ENCODE measurements around the gene EIF5B. TPM values are rescaled to one million over a fixed set of nuclear protein-coding genes. Genes with fewer than 3 reads are reported as not detected.
"Not testable (repeated sequence)": the region's sequence is repeated elsewhere in the genome, so short reads cannot be mapped to it uniquely, and the experiment has no call there.

EIF5B gene
- total and polyA plus RNA-seq, 7 donors, result 15.0 to 44.3 (median 32.7) TPM

DNA sequence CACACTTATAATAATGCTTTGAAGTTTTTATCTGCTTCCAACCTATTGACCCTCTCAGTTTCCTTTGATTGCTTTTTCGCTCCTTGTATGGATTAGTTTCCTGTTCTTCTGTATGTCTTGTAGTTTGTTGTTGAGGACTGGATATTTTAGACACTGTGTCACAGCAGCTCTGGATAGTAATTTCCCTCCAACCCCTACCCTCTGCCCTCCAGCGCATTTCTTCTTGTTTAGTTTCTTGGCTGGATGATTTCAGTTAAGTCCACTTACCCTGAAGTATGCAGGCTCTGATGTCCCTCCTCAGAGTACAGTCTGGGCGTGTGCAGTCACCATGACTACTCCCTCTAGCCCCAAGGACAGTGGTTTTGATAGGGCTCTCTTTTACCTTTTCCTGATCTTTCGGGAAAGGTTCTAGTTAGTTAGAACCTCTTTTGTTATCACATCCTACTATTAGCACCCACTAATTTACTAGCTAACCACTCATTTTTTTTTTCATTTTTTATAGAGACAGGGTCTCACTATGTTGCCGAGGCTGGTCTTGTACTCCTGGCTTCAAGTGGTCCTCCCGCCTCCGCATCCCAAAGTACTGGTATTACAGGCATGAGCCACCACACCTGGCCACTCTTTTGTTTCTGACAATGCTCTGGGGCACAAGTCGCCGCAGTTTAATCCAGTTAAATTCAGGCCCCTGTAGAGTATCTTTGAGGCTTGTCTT, 19.9 kb upstream of the EIF5B start:
- 98% methylated on average over 9 of the region's 9 CpGs for WGBS, 2 donors
- no peak for TF ChIP-seq EP300 (IDR thresholded peaks at IDR 0.05)
- TF ChIP-seq POLR2AphosphoS5 (IDR thresholded peaks at IDR 0.05), result no peak
- TF ChIP-seq POLR2A (IDR thresholded peaks at IDR 0.05), result no peak
- TF ChIP-seq, protein P1, sequence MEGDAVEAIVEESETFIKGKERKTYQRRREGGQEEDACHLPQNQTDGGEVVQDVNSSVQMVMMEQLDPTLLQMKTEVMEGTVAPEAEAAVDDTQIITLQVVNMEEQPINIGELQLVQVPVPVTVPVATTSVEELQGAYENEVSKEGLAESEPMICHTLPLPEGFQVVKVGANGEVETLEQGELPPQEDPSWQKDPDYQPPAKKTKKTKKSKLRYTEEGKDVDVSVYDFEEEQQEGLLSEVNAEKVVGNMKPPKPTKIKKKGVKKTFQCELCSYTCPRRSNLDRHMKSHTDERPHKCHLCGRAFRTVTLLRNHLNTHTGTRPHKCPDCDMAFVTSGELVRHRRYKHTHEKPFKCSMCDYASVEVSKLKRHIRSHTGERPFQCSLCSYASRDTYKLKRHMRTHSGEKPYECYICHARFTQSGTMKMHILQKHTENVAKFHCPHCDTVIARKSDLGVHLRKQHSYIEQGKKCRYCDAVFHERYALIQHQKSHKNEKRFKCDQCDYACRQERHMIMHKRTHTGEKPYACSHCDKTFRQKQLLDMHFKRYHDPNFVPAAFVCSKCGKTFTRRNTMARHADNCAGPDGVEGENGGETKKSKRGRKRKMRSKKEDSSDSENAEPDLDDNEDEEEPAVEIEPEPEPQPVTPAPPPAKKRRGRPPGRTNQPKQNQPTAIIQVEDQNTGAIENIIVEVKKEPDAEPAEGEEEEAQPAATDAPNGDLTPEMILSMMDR (IDR thresholded peaks at IDR 0.05), result no peak
- Histone ChIP-seq H3K27me3 (no peaks in the 10 kb centered on the region), H3K27ac (no peak overlapping the region), H3K36me3 (peaks cover 0 to 58% (median 16%) of the 10 kb centered on the region in 4 donors), H3K9me3 (no peaks in the 10 kb centered on the region), H3K4me1 (no peaks in the 10 kb centered on the region), H3K4me3 (no peak overlapping the region)
- intact Hi-C loops (cut with DNase I), result no loop called here
- DNase-seq, result no peak

DNA sequence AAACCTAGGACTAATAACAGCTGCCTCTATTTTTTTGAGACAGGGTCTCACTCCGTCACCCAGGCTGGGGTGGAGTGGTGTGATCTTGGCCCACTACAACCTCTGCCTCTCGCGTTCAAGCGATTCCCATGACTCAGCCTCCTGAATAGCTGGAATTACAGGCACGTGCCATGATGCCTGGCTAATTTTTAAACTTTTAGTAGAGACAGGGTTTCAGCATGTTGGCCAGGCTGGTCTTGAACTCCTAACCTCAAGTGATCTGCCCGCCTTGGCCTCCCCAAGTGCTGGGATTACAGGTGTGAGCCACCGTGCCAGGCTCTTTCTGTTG, 19.4 kb upstream of the EIF5B start:
- intact Hi-C loops (cut with DNase I); H3K27ac ChIP-seq; H3K27me3 ChIP-seq; H3K9me3 ChIP-seq; H3K4me1 ChIP-seq; H3K4me3 ChIP-seq; DNase-seq: not testable (repeated sequence)
- 96 to 98% methylated on average over 7 of the region's 7 CpGs for WGBS, 2 donors
- H3K36me3 ChIP-seq, result peaks cover 0 to 63% (median 18%) of the 10 kb centered on the region in 4 donors

DNA sequence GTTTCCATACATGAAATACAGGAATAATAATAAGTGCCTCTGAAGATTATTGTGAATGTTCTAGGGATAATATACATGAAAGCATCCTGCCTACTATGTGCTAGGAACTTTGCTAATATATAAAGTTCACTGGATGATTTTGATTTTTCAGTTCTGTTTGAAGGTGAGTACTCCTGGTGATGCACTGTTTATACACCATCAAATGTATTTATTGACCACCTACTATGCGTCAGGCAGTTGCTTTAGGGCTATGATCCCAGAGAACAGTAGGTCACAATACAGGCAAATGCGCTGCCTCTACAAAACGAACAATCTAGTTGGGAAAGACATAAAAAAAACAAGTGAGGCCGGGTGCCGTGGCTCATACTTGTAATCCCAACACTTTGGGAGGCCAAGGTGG, 11.8 kb upstream of the EIF5B start:
- H3K27ac ChIP-seq, result no peak overlapping the region
- no peaks in the 10 kb centered on the region for H3K27me3 ChIP-seq
- WGBS, 2 donors, result 96 to 97% methylated on average over 5 of the region's 5 CpGs
- TF ChIP-seq, protein P1 (IDR thresholded peaks at IDR 0.05), result no peak
- H3K9me3 ChIP-seq, result no peaks in the 10 kb centered on the region
- no peaks in the 10 kb centered on the region for H3K4me1 ChIP-seq
- no peak for DNase-seq
- no peak overlapping the region for H3K4me3 ChIP-seq
- peaks cover 18 to 96% (median 36%) of the 10 kb centered on the region in 4 donors for H3K36me3 ChIP-seq
- intact Hi-C loops (cut with DNase I), result no loop called here

DNA sequence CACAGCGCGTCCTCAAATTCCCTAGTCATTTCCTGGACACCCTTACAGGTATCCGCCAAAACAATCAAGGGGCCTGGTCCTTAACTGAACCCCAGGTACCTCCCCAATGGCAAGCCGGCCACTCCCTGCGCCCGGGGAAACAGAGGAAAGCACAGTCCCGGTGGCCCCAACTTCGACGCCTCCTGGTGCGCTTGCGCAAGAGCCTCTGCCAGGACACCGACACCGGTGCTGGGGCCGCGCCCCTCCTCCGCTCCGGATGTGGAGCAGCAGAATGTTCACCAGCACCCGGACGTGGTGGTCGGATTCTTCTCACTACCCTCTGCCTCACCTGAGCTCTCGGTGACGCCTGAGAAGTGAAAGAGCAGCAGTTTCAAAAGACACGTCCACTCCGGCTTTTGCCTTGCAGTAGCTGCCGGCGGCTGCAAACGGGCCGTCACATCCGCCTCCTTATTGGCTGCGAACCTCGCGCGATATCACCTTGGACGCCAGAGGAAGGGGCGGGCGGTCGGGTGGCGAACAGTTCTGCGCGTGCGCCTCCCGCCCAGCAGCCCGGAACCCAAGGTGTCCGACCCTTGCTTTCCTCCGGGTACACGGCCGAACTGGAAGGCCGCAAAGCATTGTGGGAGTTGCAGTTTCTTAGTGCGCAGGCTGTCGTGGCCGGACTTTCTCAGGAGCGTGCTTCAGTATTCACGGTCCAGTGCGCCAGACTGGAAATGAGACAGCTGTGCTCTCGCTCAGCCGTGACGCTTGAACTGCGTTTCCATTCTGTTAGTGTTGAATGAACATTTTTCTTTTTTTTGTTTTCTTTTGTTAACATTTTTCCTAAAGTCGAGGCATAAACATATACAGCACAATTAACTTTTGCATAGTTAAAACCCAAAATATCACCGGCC, 1.0 kb upstream of the EIF5B start, which contains the start of gene TXNDC9:
Gene TXNDC9, minus strand, starts transcription at position 423 of the 893 bp plus-strand sequence. CDS start 3,123 bp downstream, outside the sequence.
- peak within 1 kb of the TSS; percentile 90 to 95 (median 94) for H3K27ac ChIP-seq
- no peaks in the 10 kb centered on the region for H3K9me3 ChIP-seq
- peak within 1 kb of the TSS; percentile 73 to 92 (median 88) for H3K4me3 ChIP-seq
- H3K4me1 ChIP-seq, result peaks cover 0 to 52% (median 45%) of the 10 kb centered on the region in 4 donors
- intact Hi-C loops (cut with DNase I), result loop anchor here (2.0 to 10.0 kb wide), 5 partner anchors 154 to 1919 kb away; partner anchors contain the start of genes CNOT11, LIPT1, MGAT4A and MITD1
- 0% methylated on average over 60 of the region's 60 CpGs for WGBS, 2 donors
- TF ChIP-seq, protein P1 (IDR thresholded peaks at IDR 0.05), result no peak
- TF ChIP-seq POLR2AphosphoS5 (IDR thresholded peaks at IDR 0.05) (peak; percentile 68 to 93 (median 90)), EP300 (IDR thresholded peaks at IDR 0.05) (peak in 1 of 4 donors; percentile 72), POLR2A (IDR thresholded peaks at IDR 0.05) (peak in 1 of 2 donors; percentile 29)
- H3K27me3 ChIP-seq, result no peaks in the 10 kb centered on the region
- DNase-seq, result peak; percentile 99
- H3K36me3 ChIP-seq, result peaks cover 0 to 17% (median 11%) of the 10 kb centered on the region in 4 donors

DNA sequence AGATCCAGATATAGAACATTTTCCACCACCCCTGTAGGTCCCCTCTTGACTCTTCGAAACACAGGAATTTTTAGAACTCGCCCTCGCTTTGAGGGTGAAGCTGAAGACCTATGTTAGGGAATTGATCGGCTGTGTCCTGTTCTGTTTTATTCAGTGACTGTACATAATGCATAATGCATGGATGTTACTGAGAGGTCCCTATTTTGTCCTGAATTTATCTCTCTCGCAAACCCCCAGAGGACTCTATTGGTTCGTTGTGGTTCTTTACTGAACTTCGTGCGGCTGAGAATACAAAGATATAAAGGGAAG, 431 bp upstream of the EIF5B start:
- no peaks in the 10 kb centered on the region for H3K27me3 ChIP-seq
- peaks cover 0 to 12% (median 8%) of the 10 kb centered on the region in 4 donors for H3K36me3 ChIP-seq
- DNase-seq, result no peak
- H3K4me1 ChIP-seq, result peaks cover 0 to 52% (median 45%) of the 10 kb centered on the region in 4 donors
- intact Hi-C loops (cut with DNase I), result loop anchor here (2.0 to 10.0 kb wide), 5 partner anchors 154 to 1918 kb away; partner anchors contain the start of genes CNOT11, LIPT1, MGAT4A and MITD1
- H3K9me3 ChIP-seq, result no peaks in the 10 kb centered on the region
- TF ChIP-seq, protein P1 (IDR thresholded peaks at IDR 0.05), result peak in 1 of 4 experiments; percentile 26
- no peak for TF ChIP-seq POLR2A (IDR thresholded peaks at IDR 0.05)
- peak overlapping the region; percentile 73 to 92 (median 88) for H3K4me3 ChIP-seq
- H3K27ac ChIP-seq, result peak overlapping the region; percentile 90 to 95 (median 94)
- WGBS, 2 donors, result 0% methylated on average over 8 of the region's 8 CpGs

Measured in sigmoid colon (tissue), 7 donors.